Bronchial epithelial cell (primary cell): ENCODE data around the gene EPHB1. TPM values are rescaled to one million over a fixed set of nuclear protein-coding genes. Genes with fewer than 3 reads are reported as not detected.

Experiments
- DNase-seq: peaks from one replicate; pipeline ENCODE4 v3.0.0-alpha.2; 2010; ENCODE audit warnings: low read depth
- FAIRE-seq: peaks from 2 replicates; lab custom pipeline; 2011; peaks lifted over from hg19 to GRCh38; lab: Jason Lieb, UNC
- H3K27me3 ChIP-seq: 2 replicates; pipeline ENCODE4 v1.5.1; 2011; ENCODE audit warnings: low read length; ENCODE audit not compliant: control insufficient read depth, insufficient read depth
- H3K36me3 ChIP-seq: 2 replicates; pipeline ENCODE4 v1.5.1; 2011; ENCODE audit warnings: low read length; ENCODE audit not compliant: control insufficient read depth, insufficient read depth
- H3K4me3 ChIP-seq: 2 replicates; pipeline ENCODE4 v1.5.1; 2011; ENCODE audit warnings: mild to moderate bottlenecking, low read depth, low read length, control low read depth
- CTCF ChIP-seq: IDR thresholded peaks from 2 replicates; pipeline ENCODE4 v1.5.1; 2011; ENCODE audit warnings: mild to moderate bottlenecking, moderate library complexity, low read length, control low read depth, inconsistent platforms; ENCODE audit not compliant: insufficient read depth, severe bottlenecking
- total RNA-seq: library from RNA; depleted of rRNA; stranded (reverse); fragments of >200 nt; gene quantifications from 2 replicates; pipeline ENCODE4 v1.2.1, GENCODE V29; 2014

EPHB1 gene
- total RNA-seq, 1 donor from 2014 or later: under 0.01 TPM

- H3K27me3 ChIP-seq: no peaks in the 10 kb centered on the region
- no peaks in the 10 kb centered on the region for H3K36me3 ChIP-seq
- no peak for FAIRE-seq
- no peak for TF ChIP-seq CTCF
- no peak overlapping the region for H3K4me3 ChIP-seq
- DNase-seq: no peak
These were observed 375.7 kb downstream of the EPHB1 start for GRCh38 chr3:135170732-135171131.

GRCh38 chr3:135172191-135172869 lies 377.3 kb downstream of the EPHB1 start:
- Histone ChIP-seq H3K27me3 (no peaks in the 10 kb centered on the region), H3K4me3 (no peak overlapping the region), H3K36me3 (no peaks in the 10 kb centered on the region)
- no peak for FAIRE-seq
- no peak for TF ChIP-seq CTCF
- no peak for DNase-seq

GRCh38 chr3:135175728-135176277 lies 380.7 kb downstream of the EPHB1 start:
- no peak for TF ChIP-seq CTCF
- FAIRE-seq (no peak), DNase-seq (peak; percentile 13)
- H3K36me3 ChIP-seq: no peaks in the 10 kb centered on the region
- no peaks in the 10 kb centered on the region for H3K27me3 ChIP-seq
- H3K4me3 ChIP-seq: no peak overlapping the region

- no peak for TF ChIP-seq CTCF
- H3K27me3 ChIP-seq: no peaks in the 10 kb centered on the region
- FAIRE-seq: no peak
- no peaks in the 10 kb centered on the region for H3K36me3 ChIP-seq
- H3K4me3 ChIP-seq: no peak overlapping the region
- no peak for DNase-seq
These were observed 381.8 kb downstream of the EPHB1 start for GRCh38 chr3:135176881-135177280.

- Histone ChIP-seq H3K4me3 (no peak overlapping the region), H3K36me3 (no peaks in the 10 kb centered on the region), H3K27me3 (no peaks in the 10 kb centered on the region)
- FAIRE-seq (no peak), DNase-seq (no peak)
- no peak for TF ChIP-seq CTCF
These were observed 383.5 kb downstream of the EPHB1 start for GRCh38 chr3:135178566-135178965.

- FAIRE-seq: no peak
- no peak for TF ChIP-seq CTCF
- no peaks in the 10 kb centered on the region for H3K36me3 ChIP-seq
- DNase-seq: no peak
- no peaks in the 10 kb centered on the region for H3K27me3 ChIP-seq
- H3K4me3 ChIP-seq: no peak overlapping the region
These were observed 386.3 kb downstream of the EPHB1 start for GRCh38 chr3:135181408-135181807.
